HG03432 (cell line): Measurements from ENCODE around the gene PITPNB.

Source experiments
- ATAC-seq: cut with Tn5 transposase; IDR thresholded peaks from one replicate; pipeline ENCODE4 v1.9.1; 2021; ENCODE audit warnings: mild to moderate bottlenecking, moderate library complexity; ENCODE audit not compliant: unreplicated experiment

Gene PITPNB

DNA sequence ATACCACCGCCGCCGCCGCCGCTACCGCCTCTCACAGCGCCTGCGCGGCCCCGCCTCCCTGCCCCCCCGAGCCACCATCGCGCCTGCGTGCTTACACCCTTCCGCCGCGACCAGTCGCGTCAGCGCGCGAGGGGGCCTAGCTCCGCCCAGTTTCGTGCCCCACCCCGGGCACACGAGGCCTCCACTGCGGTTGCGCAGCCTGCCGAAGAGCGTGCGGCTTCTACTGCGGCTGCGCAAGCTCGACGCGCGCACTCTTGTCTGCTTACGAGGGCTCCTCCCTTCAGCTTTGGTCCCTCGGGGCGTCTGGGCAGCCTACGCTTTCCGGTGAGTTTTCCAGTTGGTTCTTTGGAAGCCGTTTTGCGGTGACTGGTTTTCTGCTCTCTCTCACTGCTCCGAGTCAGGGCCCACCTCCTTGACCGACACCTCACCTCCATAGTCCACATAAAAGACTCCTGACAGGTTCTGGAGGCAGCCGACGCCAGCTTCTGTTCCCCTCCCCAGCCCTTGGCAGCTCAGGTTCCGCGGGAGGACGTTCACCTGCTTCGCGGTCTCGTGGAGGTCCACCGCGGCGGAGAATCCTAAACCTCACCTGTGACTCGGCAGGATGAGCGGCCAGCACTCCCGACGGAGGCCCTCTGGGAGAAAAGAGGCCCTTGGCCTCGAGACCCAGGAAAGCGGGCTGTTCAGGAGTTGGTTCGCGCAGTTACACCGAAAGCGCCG is at the start of gene PITPNB:
Gene PITPNB, minus strand, starts transcription at position 35 of the 720 bp plus-strand sequence. CDS start 65 bp downstream, outside the sequence.
- ATAC-seq = peak; percentile 85

DNA sequence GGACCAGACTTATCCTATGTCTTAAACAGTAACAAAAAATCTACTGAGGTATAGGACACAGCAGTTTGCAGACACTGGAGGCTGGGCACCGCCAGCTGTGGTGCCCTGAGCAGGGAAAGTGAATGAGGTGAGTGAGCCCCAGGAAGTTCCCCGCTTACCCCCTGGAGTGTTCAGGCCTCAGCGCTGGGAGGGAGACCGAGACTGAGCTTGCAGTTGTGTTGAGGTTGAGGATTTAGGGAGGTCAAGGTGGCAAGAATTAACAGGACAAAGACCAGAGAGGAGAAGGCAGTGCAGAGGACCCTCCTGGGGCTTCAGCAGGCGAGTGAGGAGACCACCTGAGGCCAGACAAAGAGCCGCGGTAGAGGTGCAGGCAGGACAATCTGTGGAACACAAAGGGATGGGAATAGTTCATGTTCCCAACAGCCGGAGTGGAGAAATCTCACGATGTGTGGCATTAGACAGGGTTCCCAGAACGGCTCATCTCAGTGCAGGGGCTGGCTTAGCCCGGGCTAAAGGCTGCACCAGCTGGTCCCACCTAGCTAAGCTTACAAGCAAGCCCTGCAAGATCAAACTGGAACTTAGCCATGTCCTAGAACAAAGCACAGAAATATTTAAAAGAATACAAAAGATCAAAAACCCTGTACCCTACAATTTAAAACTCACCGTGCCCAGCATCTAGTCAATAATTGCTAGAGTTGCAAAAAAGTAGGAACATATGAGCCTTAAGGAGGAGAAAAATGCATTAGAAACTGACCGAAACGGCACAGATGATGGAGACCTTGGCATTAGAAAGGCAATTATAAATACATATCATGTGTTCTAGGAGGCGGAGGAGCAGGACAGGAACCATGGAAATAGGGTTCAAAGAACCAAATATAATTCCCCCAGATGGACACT is 47.4 kb upstream of the PITPNB start:
- ATAC-seq = no peak

- no peak for ATAC-seq
Measured at GRCh38 chr22:27962268-27963044, 43.4 kb upstream of the PITPNB start.

DNA sequence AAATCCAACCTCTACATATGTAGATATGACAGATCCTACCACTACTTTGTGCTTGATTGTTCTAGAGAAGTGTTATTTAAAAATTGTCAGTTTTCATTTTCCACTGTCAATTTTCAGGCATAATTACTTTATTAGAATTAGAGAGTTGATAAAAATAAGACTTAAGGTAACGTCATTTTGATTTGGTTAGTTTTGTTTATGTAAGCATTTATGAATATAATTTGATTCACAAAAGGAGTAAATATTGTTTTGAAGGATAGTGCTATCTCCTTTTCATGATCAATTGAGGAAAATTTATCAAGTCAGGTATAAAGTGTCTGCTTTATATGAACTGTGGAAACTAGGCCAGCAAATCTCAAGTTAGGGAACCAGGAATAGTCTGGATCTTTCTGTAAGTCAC is 42.6 kb upstream of the PITPNB start:
- ATAC-seq = no peak

GRCh38 chr22:27961182-27961581 is 42.1 kb upstream of the PITPNB start:
- ATAC-seq = no peak

GRCh38 chr22:27959335-27960090 is 40.5 kb upstream of the PITPNB start:
- ATAC-seq = no peak

- ATAC-seq = no peak
Measured at GRCh38 chr22:27952779-27953178, 33.7 kb upstream of the PITPNB start.

DNA sequence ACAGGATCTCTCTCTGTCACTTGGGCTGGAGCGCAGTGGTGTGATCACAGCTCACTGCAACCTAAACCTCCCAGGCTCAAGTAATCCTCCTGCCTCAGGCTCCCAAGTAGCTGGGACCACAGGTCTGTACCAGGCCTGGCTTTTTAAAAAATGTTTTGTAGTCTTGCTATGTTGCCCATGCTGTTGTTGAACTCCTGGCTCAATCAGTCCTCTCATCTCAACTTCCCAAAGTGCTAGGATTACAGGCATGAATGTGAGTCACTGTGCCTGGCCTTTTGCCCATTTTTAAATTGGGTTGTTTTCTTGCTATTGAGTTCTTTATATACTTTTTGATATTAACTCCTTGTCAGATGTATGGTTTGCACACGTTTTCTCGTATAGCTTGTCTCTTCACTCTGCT is 33.0 kb upstream of the PITPNB start:
- ATAC-seq = no peak

DNA sequence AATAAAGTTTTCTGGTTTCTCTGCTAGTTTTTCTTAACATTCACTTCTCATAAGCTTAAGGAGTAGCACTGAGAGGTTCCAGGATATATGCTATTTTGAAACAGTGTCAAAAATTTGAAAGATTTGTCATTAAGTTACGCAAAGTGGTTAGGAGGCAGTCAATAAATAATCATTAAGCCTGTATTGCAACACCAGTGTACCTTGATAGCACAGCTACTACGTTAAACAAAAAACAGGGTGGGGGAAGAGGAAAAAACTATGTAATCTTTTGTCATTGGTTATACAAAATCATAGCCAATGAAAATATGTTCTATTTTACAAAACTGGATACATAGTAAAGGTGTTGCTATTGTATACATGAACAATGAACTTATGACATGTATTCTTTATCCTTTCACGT is 30.4 kb upstream of the PITPNB start:
- no peak for ATAC-seq

- ATAC-seq = no peak
Measured at GRCh38 chr22:27948569-27948968, 29.5 kb upstream of the PITPNB start.

GRCh38 chr22:27947448-27947847 is 28.4 kb upstream of the PITPNB start:
- ATAC-seq = no peak

- no peak for ATAC-seq
Measured at GRCh38 chr22:27941143-27941542, 22.1 kb upstream of the PITPNB start.

DNA sequence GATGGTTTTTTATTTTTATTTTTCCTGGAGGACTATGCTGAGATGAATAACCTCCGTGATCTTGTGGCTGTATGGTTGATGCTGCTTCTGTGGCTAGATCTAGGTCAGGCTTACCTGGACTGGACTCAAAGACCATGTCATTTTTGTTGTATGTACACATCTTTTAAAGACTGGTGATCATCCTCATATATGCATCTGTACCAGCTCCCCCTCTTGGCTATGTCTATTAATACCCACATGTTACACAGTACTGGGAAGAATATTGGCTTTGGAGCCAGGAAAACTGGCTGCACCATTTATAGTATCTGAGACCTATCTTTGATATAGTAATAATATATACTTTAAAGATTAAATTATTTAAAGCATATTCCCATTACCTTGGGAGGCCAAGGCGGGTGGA is 18.4 kb upstream of the PITPNB start:
- ATAC-seq = no peak

- no peak for ATAC-seq
Measured at GRCh38 chr22:27935897-27936296, 16.8 kb upstream of the PITPNB start.

DNA sequence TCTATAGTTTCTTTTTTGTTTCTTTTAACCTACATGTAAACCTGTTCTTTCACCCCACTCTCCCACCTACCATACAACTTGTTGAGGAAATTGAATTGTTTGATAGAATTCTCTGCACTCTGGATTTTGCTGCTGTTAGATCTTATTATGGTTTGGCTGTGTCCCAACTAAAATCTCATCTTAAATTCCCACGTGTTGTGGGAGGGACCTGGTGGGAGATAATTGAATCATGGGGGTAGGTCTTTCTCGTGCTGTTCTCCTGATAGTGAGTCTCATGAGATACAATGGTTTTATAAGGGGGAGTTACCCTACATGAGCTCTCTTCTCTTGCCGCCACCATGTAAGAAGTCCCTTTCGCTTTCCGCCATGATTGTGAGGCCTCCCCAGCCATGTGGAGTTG is 15.0 kb upstream of the PITPNB start:
- no peak for ATAC-seq

GRCh38 chr22:27933186-27933983 is 14.3 kb upstream of the PITPNB start:
- ATAC-seq = no peak

DNA sequence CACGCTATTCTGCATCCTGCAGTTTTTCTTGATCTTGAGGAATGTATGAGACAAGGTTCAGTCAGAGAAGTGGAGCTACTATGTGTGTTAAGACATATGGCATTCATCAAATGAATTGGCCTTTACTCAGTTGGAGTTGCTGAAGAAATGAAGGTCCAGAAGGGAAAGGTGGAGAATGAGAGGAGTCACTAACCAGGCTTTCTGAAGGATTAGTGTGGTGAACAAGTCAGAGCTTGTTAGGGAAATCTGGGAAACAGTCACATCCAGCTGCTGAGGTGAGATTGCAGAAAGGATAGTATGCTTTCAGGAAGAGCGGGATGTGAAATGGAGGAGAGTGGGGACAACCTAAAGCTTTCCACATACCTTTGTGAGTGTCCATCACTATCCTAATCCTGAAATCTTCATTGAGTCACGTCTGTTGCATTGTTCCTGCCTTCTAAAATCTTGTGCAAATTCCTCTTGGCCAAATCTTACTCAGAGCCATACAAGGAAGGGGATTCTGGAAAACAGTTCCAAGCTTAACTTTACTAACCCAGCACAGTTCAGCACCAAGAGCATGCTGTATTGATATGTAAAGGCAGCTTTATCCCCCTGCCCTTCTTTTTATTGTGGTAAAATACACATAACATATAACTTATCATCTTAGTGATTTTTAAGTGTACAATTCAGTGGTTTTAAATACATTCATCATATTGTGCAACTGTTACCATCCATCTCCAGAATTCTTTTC is 11.4 kb upstream of the PITPNB start:
- no peak for ATAC-seq

DNA sequence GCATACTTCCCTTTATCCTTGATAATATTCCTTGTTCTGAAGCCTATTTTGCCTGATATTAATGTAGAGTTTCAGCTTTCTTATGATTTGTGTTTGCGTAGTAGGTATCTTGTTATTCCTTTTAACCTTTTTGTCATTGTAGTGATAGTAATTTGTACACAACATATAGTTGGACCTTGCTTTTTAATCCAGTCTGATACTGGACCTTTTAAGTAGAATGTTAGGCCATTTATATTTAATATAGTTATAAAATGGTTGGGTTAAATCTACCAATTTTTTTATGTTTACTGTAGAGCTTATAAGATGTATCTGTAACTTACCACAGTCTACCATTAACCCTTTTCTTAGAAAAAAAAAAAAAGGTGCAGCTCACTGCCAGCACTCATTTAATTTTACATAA is 8.6 kb upstream of the PITPNB start:
- ATAC-seq = no peak

- ATAC-seq = no peak
Measured at GRCh38 chr22:27925331-27925730, 6.3 kb upstream of the PITPNB start.
